Measurements from ENCODE around the gene DNAJC5.
"Not testable (repeated sequence)": the region's sequence is repeated elsewhere in the genome, so short reads cannot be mapped to it uniquely, and the experiment has no call there.

DNAJC5 gene

DNA sequence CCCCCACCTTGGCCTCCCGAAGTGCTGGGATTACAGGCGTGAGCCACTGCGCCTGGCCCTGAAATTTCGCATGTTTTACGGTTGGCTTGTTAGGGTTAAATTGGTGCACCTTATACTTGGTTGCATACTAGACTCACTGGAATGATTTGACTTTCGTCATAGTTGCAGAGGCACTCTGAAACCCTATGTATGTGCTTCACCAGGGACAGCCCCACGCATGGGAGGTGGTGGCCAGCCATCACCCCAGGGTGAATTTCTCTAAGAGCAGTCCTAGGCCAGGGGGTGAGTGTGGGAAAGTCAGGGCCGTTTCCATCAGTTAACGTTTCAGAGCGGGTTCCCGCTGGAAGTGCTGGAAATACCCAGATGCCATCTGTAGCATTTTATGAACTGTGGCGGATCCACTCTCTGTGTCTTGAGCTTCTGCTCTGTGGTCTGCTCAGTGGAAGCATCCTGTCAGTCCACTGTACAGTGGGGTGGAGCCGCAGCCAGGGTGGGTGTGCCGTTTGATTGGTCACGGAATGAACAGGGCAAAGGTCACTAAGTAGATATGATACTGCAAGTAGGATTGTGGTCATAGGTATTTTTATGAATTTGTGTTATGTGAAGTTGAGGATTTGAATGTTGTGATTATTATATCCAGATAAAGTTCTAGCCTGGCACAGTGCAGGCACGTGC, 13.2 kb downstream of the DNAJC5 start:
- no peak for DNase-seq (ENCODE audit: low read depth in 2 of 2)

- DNase-seq (ENCODE audit: low read depth in 2 of 2) = no peak
These were observed 16.2 kb downstream of the DNAJC5 start for GRCh38 chr20:63911176-63911575.

- DNase-seq (ENCODE audit: low read depth in 2 of 2) = no peak
These were observed 18.8 kb downstream of the DNAJC5 start for GRCh38 chr20:63913768-63914167.

- DNase-seq (ENCODE audit: low read depth in 2 of 2) = no peak
These were observed 20.5 kb downstream of the DNAJC5 start for GRCh38 chr20:63915471-63915870.

- not testable (repeated sequence) for DNase-seq (ENCODE audit: low read depth in 2 of 2)
These were observed 21.5 kb downstream of the DNAJC5 start for GRCh38 chr20:63916371-63916939.

GRCh38 chr20:63917811-63918210, 22.9 kb downstream of the DNAJC5 start:
- DNase-seq (ENCODE audit: low read depth in 2 of 2) = no peak

DNA sequence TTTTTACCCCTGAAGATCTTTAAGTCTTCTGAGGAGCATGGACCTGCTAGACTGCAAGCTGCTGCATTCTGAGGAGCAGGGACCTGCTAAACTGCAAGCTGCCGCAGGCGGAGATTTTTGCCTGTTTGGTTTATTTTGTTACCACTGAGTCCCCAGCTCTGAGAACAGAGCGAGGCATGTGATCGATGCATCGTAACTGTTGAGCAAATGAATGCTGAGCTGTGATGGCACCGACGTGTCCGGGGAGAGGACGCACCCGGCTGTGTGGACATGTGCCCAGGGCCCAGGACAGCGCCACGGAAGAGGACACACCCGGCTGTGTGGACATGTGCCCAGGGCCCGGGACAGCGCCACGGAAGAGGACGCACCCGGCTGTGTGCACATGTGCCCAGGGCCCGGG, 24.2 kb downstream of the DNAJC5 start:
- no peak for DNase-seq (ENCODE audit: low read depth in 2 of 2)

DNA sequence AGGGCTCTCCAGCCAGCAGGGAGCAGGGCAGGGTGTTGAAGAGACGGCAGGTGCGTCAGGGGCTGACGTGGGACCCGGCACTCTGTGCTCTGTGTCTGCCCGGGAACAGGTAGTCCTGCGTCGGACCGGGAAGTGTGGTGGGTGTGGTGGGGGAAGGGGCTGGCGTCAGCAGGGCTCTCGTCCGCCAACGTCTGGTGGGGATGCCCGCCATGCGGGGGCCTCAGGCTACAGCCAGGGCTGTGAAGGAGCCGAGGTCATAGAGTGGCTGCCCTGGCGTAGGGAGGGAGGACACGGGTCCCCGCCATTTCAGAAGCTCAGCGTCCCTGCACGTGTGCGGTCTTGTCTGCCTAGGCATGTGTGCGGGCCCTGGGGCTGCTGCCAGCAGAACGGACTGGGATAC, 25.3 kb downstream of the DNAJC5 start:
- DNase-seq (ENCODE audit: low read depth in 2 of 2) = no peak

DNA sequence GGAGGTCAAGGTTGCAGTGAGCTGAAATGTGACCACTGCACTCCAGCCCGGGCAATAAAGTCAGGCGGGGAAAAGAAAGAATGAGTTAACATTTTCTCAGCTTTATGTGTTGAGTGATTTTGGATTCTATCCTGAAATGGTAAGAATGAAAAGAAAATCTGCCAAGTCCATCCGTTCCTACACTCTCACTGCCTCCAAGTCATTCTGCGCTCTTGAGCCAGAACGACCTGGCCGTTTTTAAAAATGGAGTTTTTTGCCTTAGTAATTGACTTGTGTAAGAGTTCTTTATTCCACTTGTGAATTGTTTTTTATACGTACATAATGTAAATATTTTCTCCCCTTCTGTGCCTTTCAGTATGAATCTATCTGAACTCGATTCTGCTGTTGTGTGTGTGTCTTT, 28.7 kb downstream of the DNAJC5 start:
- no peak for DNase-seq (ENCODE audit: low read depth in 2 of 2)

GRCh38 chr20:63924241-63924640, 29.3 kb downstream of the DNAJC5 start:
- DNase-seq (ENCODE audit: low read depth in 2 of 2) = no peak

DNA sequence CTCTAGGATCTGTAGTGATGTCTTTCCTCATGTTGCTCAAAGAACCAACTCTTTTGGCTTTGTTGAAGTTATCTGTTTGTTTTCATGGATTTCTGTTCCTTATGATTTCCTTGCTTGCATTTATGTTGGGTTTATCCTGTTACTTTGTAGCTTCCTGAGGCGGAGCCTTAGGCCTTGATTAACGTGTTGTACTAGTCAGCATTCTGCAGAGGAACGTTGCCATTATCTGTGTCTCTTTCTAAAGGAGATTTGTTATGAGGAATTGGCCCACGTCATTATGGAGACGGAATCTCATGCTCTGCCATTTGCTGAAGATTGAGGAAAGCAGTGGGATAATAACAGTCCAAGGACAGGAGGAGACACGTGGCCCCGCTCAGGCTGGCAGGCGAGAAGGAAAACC, 31.4 kb downstream of the DNAJC5 start:
- no peak for DNase-seq (ENCODE audit: low read depth in 2 of 2)

GRCh38 chr20:63929071-63929470, 34.1 kb downstream of the DNAJC5 start:
- DNase-seq (ENCODE audit: low read depth in 2 of 2) = no peak

DNA sequence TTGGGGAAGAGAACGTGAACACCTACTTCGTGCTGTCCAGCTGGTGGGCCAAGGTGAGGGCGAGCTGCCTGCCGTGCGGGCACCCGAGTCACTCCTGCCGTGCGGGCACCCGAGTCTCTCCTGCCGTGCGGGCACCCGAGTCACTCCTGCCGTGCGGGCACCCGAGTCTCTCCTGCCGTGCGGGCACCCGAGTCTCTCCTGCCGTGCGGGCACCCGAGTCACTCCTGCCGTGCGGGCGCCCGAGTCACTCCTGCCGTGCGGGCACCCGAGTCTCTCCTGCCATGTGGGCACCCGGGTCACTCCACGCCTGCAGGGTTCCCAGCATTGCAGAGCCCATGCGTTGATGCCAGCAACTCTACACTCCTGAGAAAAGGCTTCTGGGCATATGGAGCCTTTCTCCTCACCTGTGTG, 34.6 kb downstream of the DNAJC5 start:
- DNase-seq (ENCODE audit: low read depth in 2 of 2) = not testable (repeated sequence)

- DNase-seq (ENCODE audit: low read depth in 2 of 2) = no peak
These were observed 36.1 kb downstream of the DNAJC5 start for GRCh38 chr20:63930971-63931553.

DNA sequence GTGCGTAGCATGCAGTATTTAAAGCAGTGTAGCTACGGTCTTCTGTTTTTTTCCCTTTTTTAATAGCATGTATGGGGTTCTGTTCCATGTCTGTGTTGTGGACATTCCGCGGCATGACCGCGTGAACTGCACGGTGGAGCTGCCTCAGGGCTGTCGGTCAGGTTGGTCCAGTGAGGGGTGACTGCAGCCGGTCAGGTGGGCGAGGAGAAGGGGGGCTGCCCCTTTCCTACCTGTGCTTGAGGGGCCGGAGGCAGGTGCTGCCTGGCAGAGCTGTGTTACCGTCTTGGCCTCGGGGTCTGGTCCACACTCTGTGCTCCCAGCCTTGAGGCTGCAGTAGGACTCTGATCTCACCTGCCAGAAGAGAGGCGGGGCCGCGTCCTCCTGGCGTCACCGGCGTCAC, 36.8 kb downstream of the DNAJC5 start:
- no peak for DNase-seq (ENCODE audit: low read depth in 2 of 2)

DNA sequence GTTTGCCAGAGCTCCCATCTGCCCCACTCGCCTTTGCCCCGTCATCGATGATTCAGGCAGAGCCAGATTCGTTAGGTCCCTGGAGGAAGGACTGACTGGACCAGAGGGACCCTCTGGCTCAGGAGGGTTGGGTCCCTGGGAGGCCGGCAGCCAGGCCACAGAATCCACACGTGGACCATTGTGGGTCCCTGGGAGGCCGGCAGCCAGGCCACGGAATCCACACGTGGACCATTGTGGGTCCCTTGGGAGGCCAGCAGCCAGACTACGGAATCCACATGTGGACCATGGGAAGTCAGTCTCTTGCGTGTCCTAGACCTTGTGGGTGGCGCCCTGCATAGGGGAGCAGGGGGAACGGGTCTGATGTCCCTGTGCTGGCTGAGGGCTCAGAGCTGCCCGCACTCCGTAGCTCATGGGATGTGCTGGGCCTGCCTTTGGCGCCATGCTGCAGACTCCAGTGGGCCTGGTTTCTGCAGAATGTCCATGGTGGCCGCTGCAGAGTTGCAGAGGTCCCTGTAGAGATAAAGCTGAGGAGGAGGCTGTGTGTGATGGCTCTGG, 37.8 kb downstream of the DNAJC5 start:
- DNase-seq (ENCODE audit: low read depth in 2 of 2) = no peak

GRCh38 chr20:63933646-63934045, 38.7 kb downstream of the DNAJC5 start:
- no peak for DNase-seq (ENCODE audit: low read depth in 2 of 2)

GRCh38 chr20:63934271-63935068, 39.5 kb downstream of the DNAJC5 start:
- no peak for DNase-seq (ENCODE audit: low read depth in 2 of 2)

DNA sequence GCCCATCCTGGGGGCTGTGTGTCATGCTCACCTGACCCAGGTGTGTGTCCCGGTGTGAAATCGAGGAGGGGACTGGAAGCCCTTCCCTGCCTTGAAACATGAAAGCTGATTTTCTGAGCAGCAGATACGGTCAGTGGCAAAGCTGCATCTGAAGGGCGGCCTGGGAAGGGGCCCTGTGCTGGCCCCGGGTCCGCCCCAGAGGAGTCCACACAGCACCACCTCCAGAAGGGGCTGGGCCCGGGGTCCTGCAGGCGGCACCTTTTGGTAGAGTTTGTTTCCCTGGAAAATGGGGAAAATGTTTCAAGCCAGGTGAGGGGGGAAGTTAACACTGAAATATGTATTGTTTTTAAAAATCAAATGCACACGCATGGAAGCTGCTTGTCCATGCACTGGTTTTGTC, 40.5 kb downstream of the DNAJC5 start:
- DNase-seq (ENCODE audit: low read depth in 2 of 2) = no peak

DNA sequence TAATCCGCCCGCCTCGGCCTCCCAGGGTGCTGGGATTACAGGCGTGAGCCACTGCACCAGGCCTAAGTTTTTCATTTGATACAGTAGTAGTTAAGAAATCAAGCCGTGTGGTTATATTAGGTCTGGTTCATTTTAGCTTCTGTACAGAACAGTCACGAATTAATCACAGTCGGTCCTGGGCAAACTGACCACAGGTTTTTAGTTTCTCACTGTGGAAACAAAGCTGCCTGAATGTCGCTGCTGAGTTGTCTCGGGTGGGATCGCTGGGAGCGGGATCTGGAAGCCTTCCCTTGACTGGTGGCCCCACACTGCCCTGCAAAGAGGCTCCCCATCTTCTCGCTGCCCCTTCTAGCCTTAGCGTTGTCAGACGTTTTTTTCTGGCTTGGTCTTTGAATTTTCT, 42.7 kb downstream of the DNAJC5 start:
- no peak for DNase-seq (ENCODE audit: low read depth in 2 of 2)

DNA sequence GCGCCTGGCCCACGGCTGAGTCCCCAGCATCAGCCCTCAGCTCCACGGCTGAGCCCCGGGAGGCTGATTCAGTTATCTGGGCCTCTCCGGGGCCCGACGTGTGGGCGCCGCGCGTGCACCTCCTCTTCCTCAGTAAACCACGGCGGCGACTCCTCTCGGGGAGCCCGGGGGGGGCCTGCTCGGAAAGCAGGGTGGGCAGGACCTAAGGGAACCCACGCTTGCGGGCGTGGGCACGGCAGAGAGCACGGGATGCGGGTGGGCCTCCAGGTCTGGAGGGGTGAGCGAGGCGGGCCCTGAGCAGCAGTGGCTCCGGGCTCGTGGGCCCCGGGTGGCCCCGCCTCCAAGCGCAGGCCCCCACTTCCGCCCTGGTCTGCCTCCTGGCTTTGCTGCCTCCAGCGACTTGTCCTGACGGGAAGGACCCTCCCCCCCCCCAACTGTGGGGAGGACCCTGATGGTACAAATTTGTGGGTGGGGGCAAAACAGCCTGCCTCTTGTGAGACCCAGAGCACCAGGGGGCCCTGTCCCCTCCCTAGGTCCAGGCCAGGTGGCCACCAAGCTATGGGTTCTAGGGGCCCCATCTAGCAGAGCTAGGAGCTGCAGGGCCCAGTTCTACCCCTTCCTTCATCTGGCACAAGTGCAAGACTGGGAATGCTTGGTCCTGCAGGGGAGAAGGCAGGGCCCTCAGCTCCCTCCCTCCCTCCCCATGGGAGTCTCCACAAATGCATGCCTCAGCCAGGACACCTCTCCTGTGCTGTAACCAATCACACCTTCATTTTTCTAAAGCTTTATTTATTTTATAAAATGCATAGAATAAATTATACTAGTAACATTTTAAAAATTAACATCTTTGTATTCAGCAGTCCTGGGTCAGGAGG, 44.4 kb downstream of the DNAJC5 start:
- DNase-seq (ENCODE audit: low read depth in 2 of 2) = no peak
